Measurements from ENCODE around the gene SARDH.

SARDH gene

GRCh38 chr9:133640580-133641395 lies 97.4 kb downstream of the SARDH start:
- H3K27ac ChIP-seq = no peak overlapping the region
- H3K27me3 ChIP-seq (replicated peaks) = peaks cover 9% of the 10 kb centered on the region
- TF ChIP-seq CTCF (IDR thresholded peaks at IDR 0.05; ENCODE audit: low read depth, low read length, missing control alignments) = no peak
- no peak for DNase-seq
- no peak overlapping the region for H3K4me3 ChIP-seq (ENCODE audit: low read depth, low read length)
- in situ Hi-C loops (cut with HindIII; ENCODE audit: low pct_ligation_motif_present, low sequenced_read_pairs) = no loop called here
- no peaks in the 10 kb centered on the region for H3K36me3 ChIP-seq (replicated peaks)

- Histone ChIP-seq H3K27me3 (replicated peaks) (peaks cover 11% of the 10 kb centered on the region), H3K4me3 (ENCODE audit: low read depth, low read length) (no peak overlapping the region), H3K36me3 (replicated peaks) (no peaks in the 10 kb centered on the region), H3K27ac (no peak overlapping the region)
- no peak for DNase-seq
- TF ChIP-seq CTCF (IDR thresholded peaks at IDR 0.05; ENCODE audit: low read depth, low read length, missing control alignments) = no peak
- in situ Hi-C loops (cut with HindIII; ENCODE audit: low pct_ligation_motif_present, low sequenced_read_pairs) = no loop called here
Observed at GRCh38 chr9:133640160-133640559, 98.0 kb downstream of the SARDH start.

GRCh38 chr9:133639613-133640012 lies 98.5 kb downstream of the SARDH start:
- DNase-seq = no peak
- H3K36me3 ChIP-seq (replicated peaks) = no peaks in the 10 kb centered on the region
- TF ChIP-seq CTCF (IDR thresholded peaks at IDR 0.05; ENCODE audit: low read depth, low read length, missing control alignments) = no peak

GRCh38 chr9:133638711-133639110 lies 99.4 kb downstream of the SARDH start:
- Histone ChIP-seq H3K36me3 (replicated peaks) (no peaks in the 10 kb centered on the region), H3K4me3 (ENCODE audit: low read depth, low read length) (no peak overlapping the region), H3K27me3 (replicated peaks) (peaks cover 11% of the 10 kb centered on the region), H3K27ac (no peak overlapping the region)
- DNase-seq = no peak
- no peak for TF ChIP-seq CTCF (IDR thresholded peaks at IDR 0.05; ENCODE audit: low read depth, low read length, missing control alignments)
- in situ Hi-C loops (cut with HindIII; ENCODE audit: low pct_ligation_motif_present, low sequenced_read_pairs) = no loop called here

More at GRCh38 chr9:133639613-133640012, 98.5 kb downstream of the SARDH start:
- Histone ChIP-seq H3K27ac (no peak overlapping the region), H3K27me3 (replicated peaks) (peaks cover 11% of the 10 kb centered on the region), H3K4me3 (ENCODE audit: low read depth, low read length) (no peak overlapping the region)
- in situ Hi-C loops (cut with HindIII; ENCODE audit: low pct_ligation_motif_present, low sequenced_read_pairs) = no loop called here

- Histone ChIP-seq H3K27me3 (replicated peaks) (peaks cover 11% of the 10 kb centered on the region), H3K27ac (no peak overlapping the region), H3K36me3 (replicated peaks) (no peaks in the 10 kb centered on the region), H3K4me3 (ENCODE audit: low read depth, low read length) (no peak overlapping the region)
- in situ Hi-C loops (cut with HindIII; ENCODE audit: low pct_ligation_motif_present, low sequenced_read_pairs) = no loop called here
- no peak for DNase-seq
- no peak for TF ChIP-seq CTCF (IDR thresholded peaks at IDR 0.05; ENCODE audit: low read depth, low read length, missing control alignments)
Observed at GRCh38 chr9:133638076-133638475, 100.1 kb downstream of the SARDH start.
